ENCODE data around the gene CATSPERE.
"Not testable (repeated sequence)": the region's sequence is repeated elsewhere in the genome, so short reads cannot be mapped to it uniquely, and the experiment has no call there.

CATSPERE gene

DNA sequence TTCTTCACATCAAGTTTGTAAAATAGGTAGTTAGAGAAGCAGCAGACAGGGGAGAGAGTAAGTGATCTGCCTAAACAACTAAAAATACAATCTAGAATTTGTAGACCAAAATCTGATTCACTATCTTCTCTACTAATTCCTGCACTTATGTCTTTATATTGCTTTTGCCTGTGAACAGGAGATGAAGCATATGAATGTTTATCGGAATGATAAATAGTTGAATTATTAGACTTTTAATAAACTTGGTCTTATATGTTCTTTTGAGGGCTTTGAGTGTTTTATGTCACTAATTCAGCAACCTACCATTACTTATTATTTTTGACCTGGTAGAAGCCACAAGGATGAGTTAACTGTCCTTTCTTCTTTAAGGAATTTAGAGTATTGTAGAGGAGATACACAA, 194.1 kb downstream of the CATSPERE start:
- Histone ChIP-seq H3K4me1 (ENCODE audit: control insufficient read depth in 2 of 2, insufficient read depth in 2 of 2, low read length in 2 of 2) (peaks cover 10 to 27% of the 10 kb centered on the region in 2 donors), H3K27ac (ENCODE audit: low read depth in 2 of 2, low read length in 2 of 2) (no peak overlapping the region), H3K9ac (ENCODE audit: low read depth in 1 of 2, low read length in 2 of 2) (no peak overlapping the region)

DNA sequence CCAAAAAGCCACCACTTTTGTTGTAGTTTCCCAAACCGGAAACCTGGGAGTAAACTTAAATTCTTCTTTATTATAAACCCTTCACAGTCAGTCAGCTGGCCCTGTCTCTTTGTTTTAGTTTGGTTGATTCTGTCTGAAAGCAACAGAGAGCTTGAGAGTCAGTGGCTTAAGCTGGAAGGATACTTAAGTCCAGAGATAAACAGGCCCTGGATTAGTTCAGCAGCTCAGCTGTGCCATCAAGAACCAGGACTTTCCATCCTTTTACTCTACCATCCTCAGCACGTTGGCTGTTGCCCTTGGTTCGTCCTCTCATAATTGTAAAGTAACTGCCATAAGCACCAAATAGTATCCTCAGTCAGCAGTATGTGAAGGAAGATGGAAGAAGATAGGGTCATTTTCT, 196.3 kb downstream of the CATSPERE start:
- no peak overlapping the region for H3K4me3 ChIP-seq (ENCODE audit: low read length in 2 of 2)
- H3K36me3 ChIP-seq (ENCODE audit: control insufficient read depth in 2 of 2, insufficient read depth in 2 of 2, low read length in 2 of 2), result peaks cover 3 to 7% of the 10 kb centered on the region in 2 donors
- no peaks in the 10 kb centered on the region for H3K27me3 ChIP-seq (ENCODE audit: control insufficient read depth in 2 of 2, insufficient read depth in 2 of 2, low read length in 2 of 2)
- H3K27ac ChIP-seq (ENCODE audit: low read depth in 2 of 2, low read length in 2 of 2), result no peak overlapping the region
- H3K9me3 ChIP-seq (ENCODE audit: control insufficient read depth in 2 of 2, low read length in 2 of 2), result no peaks in the 10 kb centered on the region
- H3K4me1 ChIP-seq (ENCODE audit: control insufficient read depth in 2 of 2, insufficient read depth in 2 of 2, low read length in 2 of 2), result peaks cover 4 to 23% of the 10 kb centered on the region in 2 donors
- H3K9ac ChIP-seq (ENCODE audit: low read depth in 1 of 2, low read length in 2 of 2), result no peak overlapping the region

More for the DNA sequence above, 194.1 kb downstream of the CATSPERE start:
- no peaks in the 10 kb centered on the region for H3K27me3 ChIP-seq (ENCODE audit: control insufficient read depth in 2 of 2, insufficient read depth in 2 of 2, low read length in 2 of 2)
- H3K9me3 ChIP-seq (ENCODE audit: control insufficient read depth in 2 of 2, low read length in 2 of 2), result no peaks in the 10 kb centered on the region
- H3K4me3 ChIP-seq (ENCODE audit: low read length in 2 of 2), result peak overlapping the region in 1 of 2 donors; percentile 77
- peaks cover 3 to 7% of the 10 kb centered on the region in 2 donors for H3K36me3 ChIP-seq (ENCODE audit: control insufficient read depth in 2 of 2, insufficient read depth in 2 of 2, low read length in 2 of 2)

DNA sequence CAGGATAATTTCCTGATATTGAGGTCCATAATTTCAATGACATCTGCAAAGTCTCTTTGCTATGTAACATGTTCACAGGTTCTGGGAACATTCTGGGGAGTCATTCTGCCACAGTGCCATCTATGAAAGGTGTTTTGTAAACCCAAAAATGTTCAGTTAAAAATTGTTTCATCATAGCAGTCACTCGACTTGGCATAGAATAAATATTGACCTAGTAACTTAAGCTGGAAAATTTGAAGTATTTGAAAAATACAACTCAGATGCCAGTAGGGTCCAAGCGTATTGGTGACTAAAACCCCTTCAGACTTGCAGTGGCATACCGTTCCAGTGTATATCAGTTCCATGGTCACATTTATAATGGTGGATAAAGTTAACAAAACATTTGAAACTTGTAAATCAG, 198.6 kb downstream of the CATSPERE start:
- Histone ChIP-seq H3K4me1 (ENCODE audit: control insufficient read depth in 2 of 2, insufficient read depth in 2 of 2, low read length in 2 of 2) (peaks cover 0 to 15% of the 10 kb centered on the region in 2 donors), H3K27ac (ENCODE audit: low read depth in 2 of 2, low read length in 2 of 2) (no peak overlapping the region), H3K4me3 (ENCODE audit: low read length in 2 of 2) (no peak overlapping the region), H3K36me3 (ENCODE audit: control insufficient read depth in 2 of 2, insufficient read depth in 2 of 2, low read length in 2 of 2) (peaks cover 3 to 7% of the 10 kb centered on the region in 2 donors), H3K9ac (ENCODE audit: low read depth in 1 of 2, low read length in 2 of 2) (no peak overlapping the region), H3K9me3 (ENCODE audit: control insufficient read depth in 2 of 2, low read length in 2 of 2) (no peaks in the 10 kb centered on the region), H3K27me3 (ENCODE audit: control insufficient read depth in 2 of 2, insufficient read depth in 2 of 2, low read length in 2 of 2) (no peaks in the 10 kb centered on the region)

- H3K4me1 ChIP-seq (ENCODE audit: control insufficient read depth in 2 of 2, insufficient read depth in 2 of 2, low read length in 2 of 2), result peaks cover 5 to 7% of the 10 kb centered on the region in 2 donors
- H3K4me3 ChIP-seq (ENCODE audit: low read length in 2 of 2), result no peak overlapping the region
- H3K9ac ChIP-seq (ENCODE audit: low read depth in 1 of 2, low read length in 2 of 2), result no peak overlapping the region
- H3K27ac ChIP-seq (ENCODE audit: low read depth in 2 of 2, low read length in 2 of 2), result no peak overlapping the region
- H3K9me3 ChIP-seq (ENCODE audit: control insufficient read depth in 2 of 2, low read length in 2 of 2), result no peaks in the 10 kb centered on the region
- H3K27me3 ChIP-seq (ENCODE audit: control insufficient read depth in 2 of 2, insufficient read depth in 2 of 2, low read length in 2 of 2), result no peaks in the 10 kb centered on the region
- H3K36me3 ChIP-seq (ENCODE audit: control insufficient read depth in 2 of 2, insufficient read depth in 2 of 2, low read length in 2 of 2), result peaks cover 3 to 7% of the 10 kb centered on the region in 2 donors
Observed at GRCh38 chr1:244660595-244660994, 199.5 kb downstream of the CATSPERE start.

GRCh38 chr1:244661569-244662312, 200.7 kb downstream of the CATSPERE start:
- H3K9me3 ChIP-seq (ENCODE audit: control insufficient read depth in 2 of 2, low read length in 2 of 2); H3K4me3 ChIP-seq (ENCODE audit: low read length in 2 of 2); H3K4me1 ChIP-seq (ENCODE audit: control insufficient read depth in 2 of 2, insufficient read depth in 2 of 2, low read length in 2 of 2); H3K27ac ChIP-seq (ENCODE audit: low read depth in 2 of 2, low read length in 2 of 2); H3K9ac ChIP-seq (ENCODE audit: low read depth in 1 of 2, low read length in 2 of 2); H3K27me3 ChIP-seq (ENCODE audit: control insufficient read depth in 2 of 2, insufficient read depth in 2 of 2, low read length in 2 of 2); H3K36me3 ChIP-seq (ENCODE audit: control insufficient read depth in 2 of 2, insufficient read depth in 2 of 2, low read length in 2 of 2): not testable (repeated sequence)

GRCh38 chr1:244662599-244662998, 201.5 kb downstream of the CATSPERE start:
- no peaks in the 10 kb centered on the region for H3K9me3 ChIP-seq (ENCODE audit: control insufficient read depth in 2 of 2, low read length in 2 of 2)
- H3K27me3 ChIP-seq (ENCODE audit: control insufficient read depth in 2 of 2, insufficient read depth in 2 of 2, low read length in 2 of 2), result no peaks in the 10 kb centered on the region
- H3K27ac ChIP-seq (ENCODE audit: low read depth in 2 of 2, low read length in 2 of 2), result no peak overlapping the region
- peaks cover 0 to 7% of the 10 kb centered on the region in 2 donors for H3K4me1 ChIP-seq (ENCODE audit: control insufficient read depth in 2 of 2, insufficient read depth in 2 of 2, low read length in 2 of 2)
- H3K4me3 ChIP-seq (ENCODE audit: low read length in 2 of 2), result no peak overlapping the region
- H3K36me3 ChIP-seq (ENCODE audit: control insufficient read depth in 2 of 2, insufficient read depth in 2 of 2, low read length in 2 of 2), result peaks cover 3% of the 10 kb centered on the region in 2 donors
- no peak overlapping the region for H3K9ac ChIP-seq (ENCODE audit: low read depth in 1 of 2, low read length in 2 of 2)

GRCh38 chr1:244664353-244664752, 203.3 kb downstream of the CATSPERE start:
- Histone ChIP-seq H3K4me1 (ENCODE audit: control insufficient read depth in 2 of 2, insufficient read depth in 2 of 2, low read length in 2 of 2) (peaks cover 0 to 7% of the 10 kb centered on the region in 2 donors), H3K9me3 (ENCODE audit: control insufficient read depth in 2 of 2, low read length in 2 of 2) (no peaks in the 10 kb centered on the region), H3K27me3 (ENCODE audit: control insufficient read depth in 2 of 2, insufficient read depth in 2 of 2, low read length in 2 of 2) (no peaks in the 10 kb centered on the region), H3K4me3 (ENCODE audit: low read length in 2 of 2) (no peak overlapping the region), H3K36me3 (ENCODE audit: control insufficient read depth in 2 of 2, insufficient read depth in 2 of 2, low read length in 2 of 2) (no peaks in the 10 kb centered on the region), H3K27ac (ENCODE audit: low read depth in 2 of 2, low read length in 2 of 2) (no peak overlapping the region), H3K9ac (ENCODE audit: low read depth in 1 of 2, low read length in 2 of 2) (no peak overlapping the region)

GRCh38 chr1:244665771-244666217, 204.7 kb downstream of the CATSPERE start:
- Histone ChIP-seq H3K4me1 (ENCODE audit: control insufficient read depth in 2 of 2, insufficient read depth in 2 of 2, low read length in 2 of 2) (peaks cover 0 to 7% of the 10 kb centered on the region in 2 donors), H3K27me3 (ENCODE audit: control insufficient read depth in 2 of 2, insufficient read depth in 2 of 2, low read length in 2 of 2) (no peaks in the 10 kb centered on the region), H3K36me3 (ENCODE audit: control insufficient read depth in 2 of 2, insufficient read depth in 2 of 2, low read length in 2 of 2) (peaks cover 0 to 3% of the 10 kb centered on the region in 2 donors), H3K4me3 (ENCODE audit: low read length in 2 of 2) (no peak overlapping the region), H3K9ac (ENCODE audit: low read depth in 1 of 2, low read length in 2 of 2) (no peak overlapping the region), H3K9me3 (ENCODE audit: control insufficient read depth in 2 of 2, low read length in 2 of 2) (no peaks in the 10 kb centered on the region), H3K27ac (ENCODE audit: low read depth in 2 of 2, low read length in 2 of 2) (no peak overlapping the region)

DNA sequence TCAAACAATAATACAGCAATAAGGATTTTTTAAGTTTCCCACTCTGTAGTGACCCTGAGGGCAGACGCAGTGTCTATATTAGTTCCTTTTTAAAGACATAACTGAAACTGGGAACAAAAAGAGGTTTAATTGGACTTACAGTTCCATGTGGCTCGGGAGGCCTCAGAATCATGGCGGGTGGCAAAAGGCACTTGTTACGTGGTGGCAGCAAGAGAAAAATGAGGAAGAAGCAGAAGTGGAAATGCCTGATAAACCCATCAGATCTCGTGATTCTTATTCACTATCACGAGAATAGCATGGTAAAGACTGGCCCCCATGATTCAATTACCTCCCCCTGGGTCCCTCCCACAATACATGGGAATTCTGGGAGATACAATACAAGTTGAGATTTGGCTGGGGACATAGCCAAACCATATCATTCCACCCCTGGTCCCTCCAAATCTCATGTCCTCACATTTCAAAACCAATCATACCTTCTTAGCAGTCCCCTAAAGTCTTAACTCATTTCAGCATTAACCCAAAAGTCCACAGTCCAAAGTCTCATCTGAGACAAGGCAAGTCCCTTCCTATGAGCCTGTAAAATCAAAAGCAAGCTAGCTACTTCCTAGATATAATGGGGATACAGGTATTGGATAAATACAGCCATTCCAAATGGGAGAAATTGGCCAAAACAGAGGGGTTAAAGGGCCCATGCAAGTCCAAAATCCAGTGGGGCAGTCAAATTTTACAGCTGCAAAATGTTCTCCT, 205.8 kb downstream of the CATSPERE start:
- not testable (repeated sequence) for H3K4me3 ChIP-seq (ENCODE audit: low read length in 2 of 2); H3K4me1 ChIP-seq (ENCODE audit: control insufficient read depth in 2 of 2, insufficient read depth in 2 of 2, low read length in 2 of 2); H3K36me3 ChIP-seq (ENCODE audit: control insufficient read depth in 2 of 2, insufficient read depth in 2 of 2, low read length in 2 of 2); H3K9me3 ChIP-seq (ENCODE audit: control insufficient read depth in 2 of 2, low read length in 2 of 2); H3K27me3 ChIP-seq (ENCODE audit: control insufficient read depth in 2 of 2, insufficient read depth in 2 of 2, low read length in 2 of 2); H3K9ac ChIP-seq (ENCODE audit: low read depth in 1 of 2, low read length in 2 of 2); H3K27ac ChIP-seq (ENCODE audit: low read depth in 2 of 2, low read length in 2 of 2)

DNA sequence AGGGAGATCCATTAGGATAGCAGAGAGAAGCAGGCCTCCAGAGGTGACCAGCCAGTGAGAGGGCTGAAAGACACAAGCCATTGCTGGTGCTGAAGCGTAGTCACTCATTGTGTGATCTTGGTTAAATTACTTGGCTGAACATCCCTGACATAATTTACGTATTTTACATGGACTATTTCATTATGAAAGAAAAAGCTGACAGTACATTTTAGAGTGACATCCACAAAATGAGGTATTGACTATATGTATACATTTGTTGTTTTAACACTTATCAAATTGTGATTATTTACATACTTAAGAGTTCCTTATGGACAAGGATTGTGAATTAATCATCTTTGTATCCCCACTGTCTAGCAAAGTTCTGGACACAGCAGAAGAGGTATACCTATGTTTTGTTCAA, 206.7 kb downstream of the CATSPERE start:
- H3K9me3 ChIP-seq (ENCODE audit: control insufficient read depth in 2 of 2, low read length in 2 of 2), result no peaks in the 10 kb centered on the region
- no peak overlapping the region for H3K27ac ChIP-seq (ENCODE audit: low read depth in 2 of 2, low read length in 2 of 2)
- H3K27me3 ChIP-seq (ENCODE audit: control insufficient read depth in 2 of 2, insufficient read depth in 2 of 2, low read length in 2 of 2), result no peaks in the 10 kb centered on the region
- H3K4me3 ChIP-seq (ENCODE audit: low read length in 2 of 2), result no peak overlapping the region
- peaks cover 0 to 7% of the 10 kb centered on the region in 2 donors for H3K4me1 ChIP-seq (ENCODE audit: control insufficient read depth in 2 of 2, insufficient read depth in 2 of 2, low read length in 2 of 2)
- H3K36me3 ChIP-seq (ENCODE audit: control insufficient read depth in 2 of 2, insufficient read depth in 2 of 2, low read length in 2 of 2), result peaks cover 0 to 3% of the 10 kb centered on the region in 2 donors
- H3K9ac ChIP-seq (ENCODE audit: low read depth in 1 of 2, low read length in 2 of 2), result no peak overlapping the region
